ENCODE results near the gene LRGUK.
"Not testable (repeated sequence)": the region's sequence is repeated elsewhere in the genome, so short reads cannot be mapped to it uniquely, and the experiment has no call there.

Gene LRGUK

GRCh38 chr7:134189559-134189958, 62.4 kb downstream of the LRGUK start:
- DNase-seq = no peak

DNA sequence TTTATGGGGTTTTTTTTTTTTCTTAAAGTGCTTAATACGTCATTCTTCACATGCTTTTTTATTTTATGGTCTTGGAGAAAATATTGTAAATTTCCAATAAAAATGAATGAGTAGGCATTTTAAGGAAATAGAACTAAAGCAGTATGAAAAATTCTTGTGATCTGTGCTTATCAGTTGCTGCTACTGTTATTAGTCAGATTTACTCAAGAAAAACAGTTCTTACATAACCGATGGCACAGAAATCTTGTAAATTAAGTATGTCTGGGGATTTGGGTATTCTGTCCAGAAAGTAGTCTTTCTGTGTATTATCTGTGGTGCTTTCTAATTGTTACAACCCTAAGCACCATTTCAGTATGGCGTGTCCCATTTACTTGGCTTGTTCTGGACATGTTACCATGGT, 64.7 kb downstream of the LRGUK start:
- DNase-seq = no peak

GRCh38 chr7:134193240-134193639, 66.1 kb downstream of the LRGUK start:
- no peak for DNase-seq

GRCh38 chr7:134195252-134195651, 68.1 kb downstream of the LRGUK start:
- DNase-seq = no peak

- DNase-seq = no peak
Observed at GRCh38 chr7:134196439-134196838, 69.3 kb downstream of the LRGUK start.

DNA sequence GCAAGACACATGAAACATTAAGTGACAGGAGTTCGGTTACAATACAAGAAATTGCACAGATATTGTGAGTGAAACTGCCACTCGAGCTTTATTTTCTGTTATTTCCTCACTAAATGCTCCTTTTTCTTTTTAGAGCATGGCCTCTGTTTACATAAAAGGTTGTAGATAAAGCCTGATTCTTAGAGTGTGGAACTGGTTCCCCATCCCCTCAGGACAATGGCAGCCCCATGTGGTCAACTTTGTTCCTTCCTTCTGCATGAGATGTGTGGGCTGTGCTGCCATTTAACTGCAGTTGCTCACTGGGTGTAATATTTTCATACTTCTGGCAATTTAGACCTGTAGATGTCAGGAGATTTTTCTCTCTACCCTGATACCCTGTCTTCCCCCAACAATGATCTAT, 70.2 kb downstream of the LRGUK start:
- DNase-seq = no peak

DNA sequence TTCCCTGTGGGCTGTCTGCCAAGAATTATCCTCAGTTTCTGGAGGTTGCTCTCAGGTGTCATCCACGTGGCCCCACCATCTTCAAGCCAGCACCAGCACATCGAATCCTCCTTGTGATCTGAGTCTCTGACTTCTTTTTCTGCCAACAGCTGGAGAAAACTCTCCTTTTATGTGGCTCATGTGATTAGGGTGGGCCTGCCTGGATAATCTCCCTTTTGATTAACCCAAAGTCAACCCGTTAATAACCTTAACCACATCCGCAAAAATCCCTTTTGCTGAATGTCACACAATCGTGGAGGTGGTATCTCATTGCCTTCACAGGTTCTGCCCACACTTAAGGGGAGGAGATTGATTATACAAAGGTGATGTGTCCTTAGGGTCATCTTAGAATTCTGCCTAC, 73.8 kb downstream of the LRGUK start:
- no peak for DNase-seq

DNA sequence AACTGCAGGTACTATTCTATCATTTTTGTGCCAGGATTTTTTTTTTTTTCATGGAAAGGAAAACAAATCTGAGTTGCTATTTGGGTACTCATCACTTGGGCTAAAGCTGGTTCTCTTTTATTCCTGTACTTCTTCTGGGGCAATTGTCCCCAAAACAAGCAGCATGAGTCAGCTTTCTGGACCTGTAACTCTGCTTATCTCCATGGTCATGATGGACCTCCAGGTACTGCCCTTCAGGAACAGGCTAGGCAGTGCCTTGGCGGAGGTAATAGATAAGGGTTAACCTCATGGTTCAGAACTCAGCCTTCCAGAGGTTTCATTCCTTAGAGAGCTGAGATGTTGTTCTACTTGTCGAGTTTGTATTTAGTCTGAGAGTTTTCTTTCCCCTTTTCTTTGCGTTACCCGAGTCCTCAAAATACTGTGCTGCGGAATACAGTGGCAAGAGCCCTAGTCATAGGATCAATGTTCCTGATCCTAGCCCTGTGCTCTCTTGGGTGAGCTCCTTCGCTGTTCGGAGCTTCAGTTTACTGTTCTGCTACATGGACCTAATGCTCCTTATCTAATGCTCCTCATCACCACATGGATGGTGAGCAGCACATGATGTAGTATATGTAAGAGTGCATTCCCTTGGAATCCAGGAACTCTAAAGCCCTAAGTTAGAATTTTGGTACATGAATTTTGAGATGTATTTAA, 74.6 kb downstream of the LRGUK start:
- DNase-seq = no peak

GRCh38 chr7:134203186-134203889, 76.2 kb downstream of the LRGUK start:
- DNase-seq = no peak

DNA sequence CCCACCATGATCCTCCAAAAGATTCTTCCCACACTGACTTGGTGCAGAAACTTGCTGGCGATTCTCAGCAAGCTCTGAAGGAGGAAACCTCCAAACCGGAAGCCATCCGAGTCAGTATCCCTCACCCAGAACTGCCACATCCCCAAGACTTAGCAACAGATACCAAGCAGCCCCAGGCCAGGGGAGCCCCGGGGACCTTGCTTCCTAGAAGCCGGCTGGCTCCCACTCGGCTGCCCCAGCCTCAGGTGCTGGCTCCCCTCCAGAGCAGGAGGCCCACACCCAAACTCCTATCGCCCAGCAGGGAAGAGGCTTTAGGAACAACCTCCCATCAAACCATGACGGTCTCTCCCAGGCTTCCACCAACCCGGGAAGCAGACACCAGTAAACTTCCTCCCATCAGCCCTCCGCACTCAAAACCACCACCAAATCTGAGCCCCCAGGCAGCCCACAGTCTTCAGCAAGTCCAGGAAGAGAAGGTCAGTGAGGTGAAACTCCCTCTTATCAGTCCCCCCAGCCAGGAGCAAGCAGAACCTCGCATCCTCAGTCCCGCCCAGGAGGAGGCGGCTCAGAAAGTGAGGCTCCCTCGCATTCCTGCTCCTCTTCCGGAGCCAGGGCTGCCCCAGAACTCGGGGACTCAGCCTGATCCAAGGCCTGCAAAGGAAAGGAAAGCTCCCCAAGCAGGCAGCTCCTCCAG, 82.3 kb downstream of the LRGUK start:
- no peak for DNase-seq

- no peak for DNase-seq
Observed at GRCh38 chr7:134210227-134210626, 83.1 kb downstream of the LRGUK start.

- no peak for DNase-seq
Observed at GRCh38 chr7:134210976-134211663, 84.0 kb downstream of the LRGUK start.

GRCh38 chr7:134211817-134212216, 84.7 kb downstream of the LRGUK start:
- no peak for DNase-seq

GRCh38 chr7:134212576-134213546, 85.7 kb downstream of the LRGUK start:
- no peak for DNase-seq

GRCh38 chr7:134220236-134220635, 93.1 kb downstream of the LRGUK start:
- DNase-seq = no peak

GRCh38 chr7:134231296-134231695, 104.2 kb downstream of the LRGUK start:
- not testable (repeated sequence) for DNase-seq

- no peak for DNase-seq
Observed at GRCh38 chr7:134234216-134234615, 107.1 kb downstream of the LRGUK start.

DNA sequence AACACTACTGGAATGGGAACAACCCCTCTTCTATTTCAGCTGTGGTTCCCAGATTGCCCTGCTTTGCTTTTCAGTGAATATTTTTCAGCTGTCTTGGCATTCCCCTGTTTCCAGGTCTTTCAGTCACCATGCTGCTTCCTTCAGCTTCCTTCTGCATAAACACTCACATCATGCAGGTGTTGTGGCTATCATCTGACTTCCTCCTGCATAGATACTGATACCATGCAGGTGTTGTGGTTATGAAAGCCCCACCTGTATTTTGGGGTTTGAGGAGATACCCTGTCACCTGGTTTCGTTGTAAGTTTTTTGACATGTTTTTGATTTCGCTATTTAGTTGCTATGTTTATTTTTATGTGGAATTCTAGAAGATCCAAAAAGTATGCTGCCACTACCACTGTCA, 118.1 kb downstream of the LRGUK start:
- no peak for DNase-seq

DNA sequence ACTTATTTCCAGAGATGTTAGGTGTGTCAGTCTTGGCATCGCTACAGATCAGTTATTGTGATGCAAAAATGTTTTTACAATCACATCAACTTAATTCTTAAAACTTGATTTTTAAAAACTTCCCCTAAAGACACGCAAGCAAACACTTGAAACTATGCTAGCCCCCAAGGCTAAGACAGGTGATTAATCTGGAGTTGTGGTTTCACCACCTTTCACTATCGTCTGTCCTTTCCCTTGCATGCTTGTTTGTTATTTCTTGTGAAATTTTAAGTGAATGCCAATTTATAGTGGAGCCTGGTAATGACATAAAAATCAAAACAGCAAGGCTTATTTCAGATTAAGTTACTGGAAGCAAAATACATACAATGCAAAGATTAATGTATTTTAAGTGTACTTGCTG, 119.2 kb downstream of the LRGUK start:
- no peak for DNase-seq

- DNase-seq = no peak
Observed at GRCh38 chr7:134246761-134247160, 119.6 kb downstream of the LRGUK start.

GRCh38 chr7:134248196-134248595, 121.1 kb downstream of the LRGUK start:
- DNase-seq = no peak

DNA sequence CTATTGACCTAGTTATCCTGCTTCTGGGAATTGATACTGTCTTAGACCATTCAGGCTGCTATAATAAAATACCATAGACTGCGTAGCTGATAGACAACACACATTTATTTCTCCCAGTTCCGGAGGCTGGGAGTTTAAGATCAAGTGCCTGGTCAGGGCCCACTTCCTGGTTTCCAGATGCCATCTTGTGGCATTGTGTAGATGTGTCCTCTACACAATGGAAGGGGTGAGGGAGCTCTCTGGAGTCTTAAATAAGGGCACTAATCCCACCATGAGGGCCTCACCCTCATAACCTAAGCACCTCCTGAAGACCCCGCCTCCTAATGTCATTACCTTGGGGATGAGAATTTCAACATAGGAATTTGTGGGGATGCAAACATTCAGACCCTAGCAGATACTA, 127.2 kb downstream of the LRGUK start:
- DNase-seq = no peak
